Sigmoid colon (tissue), 7 donors: ENCODE measurements around the gene SPARC. TPM values are rescaled to one million over a fixed set of nuclear protein-coding genes. Genes with fewer than 3 reads are reported as not detected.
"Not testable (repeated sequence)": the region's sequence is repeated elsewhere in the genome, so short reads cannot be mapped to it uniquely, and the experiment has no call there.

ENCODE experiments used
- DNase-seq: peaks from one replicate; pipeline ENCODE4 v3.0.0-alpha.2; 2019
- H3K27ac ChIP-seq, 4 donors: fragments of 200-600 bp; sonication (generic); one replicate each; pipeline ENCODE4 v1.5.1; 2016 to 2019; ENCODE audit warnings: mild to moderate bottlenecking in 1 of 4
- H3K27me3 ChIP-seq, 3 donors: fragments of 200-600 bp; sonication (generic); one replicate each; pipeline ENCODE4 v1.5.1; 2019; ENCODE audit warnings: mild to moderate bottlenecking in 1 of 3
- H3K36me3 ChIP-seq, 4 donors: fragments of 200-600 bp; sonication (generic); one replicate each; pipeline ENCODE4 v1.5.1; 2016 to 2019
- H3K4me1 ChIP-seq, 4 donors: fragments of 200-600 bp; sonication (generic); one replicate each; pipeline ENCODE4 v1.5.1; 2017 to 2019
- H3K4me3 ChIP-seq, 4 donors: fragments of 200-600 bp; sonication (generic); one replicate each; pipeline ENCODE4 v1.5.1; 2017 to 2019; ENCODE audit warnings: mild to moderate bottlenecking in 2 of 4, moderate library complexity in 1 of 4
- H3K9me3 ChIP-seq, 4 donors: fragments of 200-600 bp in 3 of 4; sonication (generic) in 3 of 4; one replicate each; pipeline versions ENCODE4 v1.5.1 to v1.6.1; 2013 to 2019
- EP300 ChIP-seq, 4 donors: sonication (generic); formaldehyde crosslinking; IDR thresholded peaks; one replicate each; pipeline ENCODE4 v1.6.1; 2017; ENCODE audit warnings: antibody characterized with exemption in 4 of 4
- POLR2A ChIP-seq, 2 donors: fragments of 450-650 bp; IDR thresholded peaks; one replicate each; pipeline ENCODE4 v1.6.1; 2016; ENCODE audit warnings: antibody characterized with exemption in 2 of 2, mild to moderate bottlenecking in 2 of 2, moderate library complexity in 2 of 2
- POLR2AphosphoS5 ChIP-seq, 4 donors: sonication (generic); formaldehyde crosslinking; IDR thresholded peaks; one replicate each; pipeline ENCODE4 v1.6.1; 2017; ENCODE audit warnings: antibody characterized with exemption in 4 of 4
- WGBS, 2 donors: extraction: QIAGEN DNeasy Blood & Tissue Kit; methylation state at CpG; one replicate each; pipeline ENCODE4 v1.1.7; 2013; 5-methylcytosine and 5-hydroxymethylcytosine counted together
- intact Hi-C: fragments of 100-400 bp; cut with DNase I; formaldehyde crosslinking; loops from one replicate; pipeline ENCODE4 v1.15.1; 2023
- polyA plus RNA-seq, 3 donors: library from polyadenylated mRNA; stranded (reverse); fragments of 200-250 nt; gene quantifications; one replicate each; pipeline ENCODE4 v1.2.3, GENCODE V29; 2013
- total RNA-seq, 4 donors: library from RNA; depleted of rRNA; stranded (reverse); fragments of >200 nt; gene quantifications; one replicate each; pipeline ENCODE4 v1.1.0, GENCODE V29; 2016
- TF ChIP-seq, protein P1 (sequence below), 4 experiments: fragments of 450-650 bp in 3 of 4; fragments of 200-600 bp in 1 of 4; IDR thresholded peaks; one replicate each; pipeline ENCODE4 v1.5.1; 2016 to 2019; ENCODE audit warnings: antibody characterized with exemption in 4 of 4, mild to moderate bottlenecking in 3 of 4, moderate library complexity in 2 of 4
- donor health status: healthy with polysubstance abuse.
- donor health status: Bipolar disorder and iron deficiency.
- donor health status: healthy.

SPARC gene, protein sequence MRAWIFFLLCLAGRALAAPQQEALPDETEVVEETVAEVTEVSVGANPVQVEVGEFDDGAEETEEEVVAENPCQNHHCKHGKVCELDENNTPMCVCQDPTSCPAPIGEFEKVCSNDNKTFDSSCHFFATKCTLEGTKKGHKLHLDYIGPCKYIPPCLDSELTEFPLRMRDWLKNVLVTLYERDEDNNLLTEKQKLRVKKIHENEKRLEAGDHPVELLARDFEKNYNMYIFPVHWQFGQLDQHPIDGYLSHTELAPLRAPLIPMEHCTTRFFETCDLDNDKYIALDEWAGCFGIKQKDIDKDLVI
- 100 to 1,000 TPM; 168 to 821 (median 339) TPM for total RNA-seq
- polyA plus RNA-seq = 100 to 1,000 TPM in 1 of 3 donors, 10 to 100 TPM in 2; 47.6 to 272 (median 70.9) TPM

DNA sequence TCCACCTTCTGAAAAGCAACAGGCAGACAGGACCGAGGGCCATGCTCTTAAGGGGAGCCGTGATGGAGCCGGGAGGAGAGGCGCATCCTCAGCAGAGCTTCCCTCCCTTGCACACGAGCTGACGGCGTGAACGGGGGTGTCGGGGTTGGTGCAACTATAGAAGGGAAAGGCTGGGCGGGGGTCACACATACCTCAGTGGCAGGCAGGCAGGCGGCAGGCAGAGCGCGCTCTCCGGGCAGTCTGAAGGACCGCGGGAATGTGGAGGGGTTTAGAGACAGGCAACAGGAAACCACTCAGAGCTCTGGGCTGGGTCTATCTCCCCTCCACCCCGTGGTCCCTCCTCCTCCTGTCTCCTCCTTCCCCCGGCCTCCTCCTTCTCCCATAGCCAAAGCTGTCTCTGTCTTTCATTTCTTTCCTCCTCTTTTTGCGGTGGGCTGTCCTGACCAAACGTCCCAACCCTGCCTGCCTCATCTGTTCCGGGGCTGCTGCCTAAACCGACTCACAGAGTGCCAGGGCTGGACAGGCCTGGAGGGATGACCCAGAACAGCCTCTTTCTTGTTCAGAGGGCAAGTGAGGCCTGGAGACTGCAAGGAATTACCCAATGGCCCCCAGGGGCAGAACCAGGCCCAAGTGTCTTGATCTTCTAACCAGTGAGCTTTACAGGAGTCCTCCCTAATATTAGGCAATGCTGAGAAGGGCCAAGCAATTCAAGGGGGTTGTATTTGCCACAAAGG lies at the start of gene SPARC:
SPARC (minus strand) TSS at position 242 of the 734 bp plus-strand sequence. CDS start 10,727 bp downstream, outside the sequence.
- Histone ChIP-seq H3K4me3 (peak within 1 kb of the TSS; percentile 38 to 69 (median 63)), H3K36me3 (no peaks in the 10 kb centered on the region), H3K9me3 (no peaks in the 10 kb centered on the region), H3K27ac (peak within 1 kb of the TSS; percentile 87 to 95 (median 90)), H3K27me3 (no peaks in the 10 kb centered on the region), H3K4me1 (peaks cover 0 to 48% (median 45%) of the 10 kb centered on the region in 4 donors)
- TF ChIP-seq EP300 (IDR thresholded peaks at IDR 0.05) (no peak), POLR2AphosphoS5 (IDR thresholded peaks at IDR 0.05) (peak; percentile 74 to 96 (median 92)), POLR2A (IDR thresholded peaks at IDR 0.05) (peak; percentile 86 to 96)
- TF ChIP-seq, protein P1, sequence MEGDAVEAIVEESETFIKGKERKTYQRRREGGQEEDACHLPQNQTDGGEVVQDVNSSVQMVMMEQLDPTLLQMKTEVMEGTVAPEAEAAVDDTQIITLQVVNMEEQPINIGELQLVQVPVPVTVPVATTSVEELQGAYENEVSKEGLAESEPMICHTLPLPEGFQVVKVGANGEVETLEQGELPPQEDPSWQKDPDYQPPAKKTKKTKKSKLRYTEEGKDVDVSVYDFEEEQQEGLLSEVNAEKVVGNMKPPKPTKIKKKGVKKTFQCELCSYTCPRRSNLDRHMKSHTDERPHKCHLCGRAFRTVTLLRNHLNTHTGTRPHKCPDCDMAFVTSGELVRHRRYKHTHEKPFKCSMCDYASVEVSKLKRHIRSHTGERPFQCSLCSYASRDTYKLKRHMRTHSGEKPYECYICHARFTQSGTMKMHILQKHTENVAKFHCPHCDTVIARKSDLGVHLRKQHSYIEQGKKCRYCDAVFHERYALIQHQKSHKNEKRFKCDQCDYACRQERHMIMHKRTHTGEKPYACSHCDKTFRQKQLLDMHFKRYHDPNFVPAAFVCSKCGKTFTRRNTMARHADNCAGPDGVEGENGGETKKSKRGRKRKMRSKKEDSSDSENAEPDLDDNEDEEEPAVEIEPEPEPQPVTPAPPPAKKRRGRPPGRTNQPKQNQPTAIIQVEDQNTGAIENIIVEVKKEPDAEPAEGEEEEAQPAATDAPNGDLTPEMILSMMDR (IDR thresholded peaks at IDR 0.05) = no peak
- DNase-seq = peak; percentile 94
- intact Hi-C loops = no loop called here
- 9 to 33% methylated on average over 22 of the region's 22 CpGs for WGBS, 2 donors

DNA sequence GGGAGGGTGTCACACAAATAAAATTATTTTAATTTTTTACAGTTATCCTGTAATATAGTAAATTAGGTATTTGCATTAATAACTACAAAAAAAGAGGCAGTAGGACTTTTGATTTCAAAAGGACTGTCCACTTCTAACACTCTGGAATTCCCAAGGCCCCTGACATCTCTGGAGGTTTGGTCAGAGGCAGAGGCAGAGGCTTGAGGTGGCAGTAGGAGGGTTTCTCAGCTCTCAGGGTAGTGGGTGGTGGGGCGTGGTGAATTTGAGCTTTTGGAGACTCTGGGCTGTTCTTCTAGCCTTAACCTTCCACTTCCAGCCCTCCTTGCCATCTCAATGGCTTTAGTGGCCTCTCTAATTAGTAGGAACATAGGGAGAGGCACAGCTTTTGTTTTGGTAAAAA lies 48.9 kb upstream of the SPARC start:
- WGBS, 2 donors = 94 to 100% methylated on average over 1 of the region's 1 CpG
- no peaks in the 10 kb centered on the region for H3K27me3 ChIP-seq
- intact Hi-C loops = no loop called here

DNA sequence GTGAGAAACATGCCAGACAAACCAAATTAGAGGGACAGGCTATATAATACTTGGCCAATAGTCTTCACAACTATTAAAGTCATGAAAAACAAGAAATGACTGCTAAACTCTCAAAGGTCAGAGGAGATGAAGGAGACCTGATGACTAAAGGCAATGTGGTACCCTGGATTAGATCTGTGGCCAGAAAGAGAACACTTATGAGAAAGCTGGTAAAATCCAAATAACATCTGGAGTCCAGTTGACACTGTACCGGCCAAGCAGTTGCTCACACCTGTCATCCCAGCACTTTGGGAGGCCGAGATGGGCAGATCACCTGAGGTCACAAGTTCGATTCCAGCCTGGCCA lies 47.3 kb upstream of the SPARC start:
- intact Hi-C loops = no loop called here
- 96 to 97% methylated on average over 3 of the region's 3 CpGs for WGBS, 2 donors
- no peaks in the 10 kb centered on the region for H3K27me3 ChIP-seq
- no peaks in the 10 kb centered on the region for H3K9me3 ChIP-seq
- H3K36me3 ChIP-seq = no peaks in the 10 kb centered on the region
- H3K27ac ChIP-seq = no peak overlapping the region
- no peak overlapping the region for H3K4me3 ChIP-seq
- no peak for DNase-seq
- TF ChIP-seq EP300 (IDR thresholded peaks at IDR 0.05) (no peak), POLR2A (IDR thresholded peaks at IDR 0.05) (no peak), POLR2AphosphoS5 (IDR thresholded peaks at IDR 0.05) (no peak)
- TF ChIP-seq, protein P1 (IDR thresholded peaks at IDR 0.05) = no peak
- H3K4me1 ChIP-seq = no peaks in the 10 kb centered on the region

More for the DNA sequence above, 48.9 kb upstream of the SPARC start:
- Histone ChIP-seq H3K9me3 (no peaks in the 10 kb centered on the region), H3K4me1 (peaks cover 0 to 15% (median 14%) of the 10 kb centered on the region in 4 donors), H3K27ac (no peak overlapping the region), H3K36me3 (no peaks in the 10 kb centered on the region), H3K4me3 (no peak overlapping the region)
- DNase-seq = no peak
- no peak for TF ChIP-seq EP300 (IDR thresholded peaks at IDR 0.05)

DNA sequence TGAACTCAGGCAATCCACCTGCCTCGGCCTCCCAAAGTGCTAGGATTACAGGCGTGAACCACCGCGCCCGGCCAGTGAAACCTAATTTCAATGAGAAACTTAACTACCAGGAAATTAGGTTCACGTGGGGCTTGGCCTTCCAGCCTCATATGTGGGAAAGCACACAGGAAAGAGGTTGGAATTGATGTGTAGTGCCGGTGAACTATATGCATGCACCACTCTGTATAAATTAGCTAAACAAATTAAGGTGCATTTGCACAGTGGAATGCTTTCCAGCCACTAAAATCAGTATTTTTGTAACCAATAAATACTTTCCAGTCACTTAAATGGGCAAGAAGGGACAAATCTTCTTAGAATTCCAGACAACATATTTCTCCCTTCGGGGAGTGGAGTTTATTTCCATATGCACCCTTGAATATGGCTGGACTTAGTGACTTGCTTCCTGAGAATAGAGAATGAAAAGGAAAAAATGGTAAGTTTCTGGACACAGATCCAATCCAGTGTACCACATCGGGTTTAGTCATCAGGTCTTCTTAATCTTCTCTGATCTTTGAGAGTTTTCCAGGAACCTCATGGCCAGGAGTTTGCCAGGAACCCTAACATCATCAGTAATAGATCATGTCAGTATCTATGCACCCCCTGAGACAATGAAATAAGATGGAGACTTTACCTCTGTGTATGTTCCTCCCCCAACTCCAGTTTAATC lies 46.8 kb upstream of the SPARC start:
- Histone ChIP-seq H3K36me3 (no peaks in the 10 kb centered on the region), H3K9me3 (no peaks in the 10 kb centered on the region), H3K27ac (no peak overlapping the region), H3K4me1 (no peaks in the 10 kb centered on the region), H3K27me3 (no peaks in the 10 kb centered on the region), H3K4me3 (no peak overlapping the region)
- no peak for DNase-seq
- intact Hi-C loops = no loop called here
- TF ChIP-seq POLR2AphosphoS5 (IDR thresholded peaks at IDR 0.05) (no peak), EP300 (IDR thresholded peaks at IDR 0.05) (no peak)
- 91 to 95% methylated on average over 9 of the region's 9 CpGs for WGBS, 2 donors

DNA sequence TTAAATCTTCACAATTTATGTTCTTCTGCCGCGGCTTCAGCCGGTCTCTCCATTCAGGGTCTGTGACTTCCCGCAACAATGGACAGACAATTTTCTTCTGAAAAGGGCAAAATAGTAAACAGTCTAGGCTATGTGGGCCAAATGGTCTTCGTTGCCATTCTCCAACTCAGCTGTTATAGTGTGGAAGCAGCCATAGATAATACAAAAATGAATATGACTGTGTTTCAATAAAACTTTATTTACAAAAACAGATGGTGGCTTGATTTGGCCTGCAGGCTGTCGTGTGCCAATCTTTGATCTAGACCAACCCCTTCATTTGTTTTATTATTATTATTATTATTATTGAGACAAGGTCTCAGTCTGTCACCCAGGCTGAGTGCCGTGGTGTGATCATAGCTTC lies 43.7 kb upstream of the SPARC start:
- TF ChIP-seq POLR2A (IDR thresholded peaks at IDR 0.05) (no peak), EP300 (IDR thresholded peaks at IDR 0.05) (no peak)
- intact Hi-C loops = no loop called here
- WGBS, 2 donors = 90 to 92% methylated on average over 7 of the region's 7 CpGs

DNA sequence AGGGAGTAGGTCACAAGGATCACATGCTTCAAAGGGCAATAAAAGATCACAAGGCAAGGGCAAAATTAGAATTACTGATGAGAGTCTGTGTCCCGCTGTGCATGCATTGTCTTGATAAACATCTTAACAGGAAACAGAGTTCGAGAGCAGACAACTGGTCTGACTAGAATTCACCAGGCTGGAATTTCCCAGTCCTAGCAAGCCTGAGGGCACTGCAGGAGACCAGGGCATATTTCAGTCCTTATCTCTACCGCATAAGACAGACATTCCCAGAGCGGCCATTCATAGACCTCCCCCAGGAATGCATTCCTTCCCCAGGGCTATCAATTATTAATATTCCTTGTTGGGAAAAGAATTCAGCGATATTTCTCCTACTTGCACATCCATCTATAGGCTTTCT lies 42.9 kb upstream of the SPARC start:
- H3K27me3 ChIP-seq = not testable (repeated sequence)

More for the DNA sequence above, 43.7 kb upstream of the SPARC start:
- Histone ChIP-seq H3K27ac (no peak overlapping the region), H3K27me3 (no peaks in the 10 kb centered on the region), H3K36me3 (no peaks in the 10 kb centered on the region), H3K9me3 (no peaks in the 10 kb centered on the region), H3K4me3 (no peak overlapping the region), H3K4me1 (no peaks in the 10 kb centered on the region)
- no peak for DNase-seq

More for the DNA sequence above, 42.9 kb upstream of the SPARC start:
- H3K27ac ChIP-seq, H3K36me3 ChIP-seq, H3K4me3 ChIP-seq, H3K9me3 ChIP-seq, intact Hi-C loops, DNase-seq, H3K4me1 ChIP-seq: not testable (repeated sequence)
- WGBS, 2 donors = 83 to 84% methylated on average over 5 of the region's 5 CpGs
